ENCODE data around the gene CELF2. TPM values are rescaled to one million over a fixed set of nuclear protein-coding genes. Genes with fewer than 3 reads are reported as not detected.

The CELF2 gene
- total and polyA plus RNA-seq, 2 experiments from 2014 or later, result 14.4 to 26.5 TPM

DNA sequence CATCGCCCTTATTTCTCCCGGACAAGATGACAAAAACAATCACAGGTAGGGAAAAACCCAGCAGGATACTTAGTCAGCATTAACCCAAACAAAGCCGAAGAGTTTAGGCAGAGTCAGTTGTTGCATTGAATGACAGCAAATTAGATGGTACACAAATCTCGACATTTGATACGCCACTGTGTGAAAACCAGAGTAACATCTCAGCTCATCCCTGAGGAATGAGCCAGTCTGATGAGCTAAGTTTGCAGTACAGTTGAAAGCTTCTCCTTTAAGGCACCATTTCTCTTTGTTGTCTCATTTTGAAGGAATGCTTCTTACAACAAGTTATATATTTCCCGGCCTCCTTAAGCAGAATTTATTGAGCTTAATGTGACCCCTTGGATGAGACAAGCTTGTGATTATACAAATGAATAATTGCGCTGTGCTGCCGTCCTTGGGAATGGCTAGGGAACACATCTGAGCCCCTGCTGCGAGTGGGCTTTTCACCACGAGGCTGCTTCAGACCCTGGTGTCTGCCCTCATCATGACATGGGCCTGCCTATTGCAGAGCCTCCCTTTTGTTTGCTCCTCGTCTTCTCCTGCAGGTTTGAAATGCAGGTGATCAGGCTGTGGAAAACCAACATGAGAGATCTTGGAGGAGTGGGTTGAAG is 137.3 kb downstream of the CELF2 start:
- H3K27ac ChIP-seq, result no peak overlapping the region
- peak; percentile 41 for DNase-seq
- TF ChIP-seq EZH2phosphoT487 (IDR thresholded peaks at IDR 0.05; ENCODE audit: insufficient read depth, low read depth) (no peak), EZH2 (IDR thresholded peaks at IDR 0.05; ENCODE audit: insufficient read depth, poor library complexity, severe bottlenecking) (no peak)
- peaks cover 4% of the 10 kb centered on the region; the same call in 1 of the 2 replicates for H3K4me1 ChIP-seq (ENCODE audit: insufficient read depth)
- no peak overlapping the region for H3K4me3 ChIP-seq
- H3K79me2 ChIP-seq (ENCODE audit: insufficient read depth), result no peaks in the 10 kb centered on the region
- H3K9me2 ChIP-seq (ENCODE audit: insufficient read depth), result no peaks in the 10 kb centered on the region
- 53 to 60% methylated on average over 11 of the region's 11 CpGs for WGBS, 2 experiments (ENCODE audit: low coverage in 1 of 2, low lambda C conversion rate in 2 of 2, missing lambda C conversion rate in 2 of 2)
- no peaks in the 10 kb centered on the region for H3K36me3 ChIP-seq (ENCODE audit: low read depth)
- no peak overlapping the region for H3K4me2 ChIP-seq (ENCODE audit: unreplicated experiment)
- H2AFZ ChIP-seq, result no peak overlapping the region
- no peaks in the 10 kb centered on the region for H3F3A ChIP-seq (ENCODE audit: insufficient read depth)
- in situ Hi-C loops (cut with MboI), result no loop called here
- H3K27me3 ChIP-seq (replicated peaks; ENCODE audit: insufficient read depth), result no peaks in the 10 kb centered on the region
- H4K20me1 ChIP-seq (ENCODE audit: insufficient read depth), result no peaks in the 10 kb centered on the region
- no peak overlapping the region for H3K9ac ChIP-seq
- no peaks in the 10 kb centered on the region for H3K9me3 ChIP-seq (ENCODE audit: low read depth)

- no peak for TF ChIP-seq EZH2phosphoT487 (IDR thresholded peaks at IDR 0.05; ENCODE audit: insufficient read depth, low read depth)
- no peak for TF ChIP-seq EZH2 (IDR thresholded peaks at IDR 0.05; ENCODE audit: insufficient read depth, poor library complexity, severe bottlenecking)
- H3K79me2 ChIP-seq (ENCODE audit: insufficient read depth), result no peaks in the 10 kb centered on the region
- H3K9ac ChIP-seq, result no peak overlapping the region
- H3K36me3 ChIP-seq (ENCODE audit: low read depth), result no peaks in the 10 kb centered on the region
- in situ Hi-C loops (cut with MboI), result no loop called here
- no peaks in the 10 kb centered on the region for H3F3A ChIP-seq (ENCODE audit: insufficient read depth)
- H3K4me3 ChIP-seq, result no peak overlapping the region
- WGBS, 2 experiments (ENCODE audit: low coverage in 1 of 2, low lambda C conversion rate in 2 of 2, missing lambda C conversion rate in 2 of 2), result 93% methylated on average over 12 of the region's 12 CpGs
- peaks cover 4% of the 10 kb centered on the region; the same call in 1 of the 2 replicates for H3K4me1 ChIP-seq (ENCODE audit: insufficient read depth)
- H3K27ac ChIP-seq, result no peak overlapping the region
- no peaks in the 10 kb centered on the region for H4K20me1 ChIP-seq (ENCODE audit: insufficient read depth)
- H3K27me3 ChIP-seq (replicated peaks; ENCODE audit: insufficient read depth), result no peaks in the 10 kb centered on the region
- no peak for DNase-seq
- no peaks in the 10 kb centered on the region for H3K9me2 ChIP-seq (ENCODE audit: insufficient read depth)
- H3K9me3 ChIP-seq (ENCODE audit: low read depth), result no peaks in the 10 kb centered on the region
- H3K4me2 ChIP-seq (ENCODE audit: unreplicated experiment), result no peak overlapping the region
- no peak overlapping the region for H2AFZ ChIP-seq
Observed at GRCh38 chr10:11156480-11156879, 138.8 kb downstream of the CELF2 start.

- no peak overlapping the region for H3K4me2 ChIP-seq (ENCODE audit: unreplicated experiment)
- in situ Hi-C loops (cut with MboI), result no loop called here
- H3K79me2 ChIP-seq (ENCODE audit: insufficient read depth), result no peaks in the 10 kb centered on the region
Observed at GRCh38 chr10:11157292-11158076, 139.8 kb downstream of the CELF2 start.

GRCh38 chr10:11158080-11158479 is 140.4 kb downstream of the CELF2 start:
- Histone ChIP-seq H2AFZ (no peak overlapping the region), H3K27ac (no peak overlapping the region), H3K9me2 (ENCODE audit: insufficient read depth) (no peaks in the 10 kb centered on the region), H3K36me3 (ENCODE audit: low read depth) (no peaks in the 10 kb centered on the region), H3K9me3 (ENCODE audit: low read depth) (no peaks in the 10 kb centered on the region), H3F3A (ENCODE audit: insufficient read depth) (no peaks in the 10 kb centered on the region), H3K4me2 (ENCODE audit: unreplicated experiment) (no peak overlapping the region), H3K4me3 (no peak overlapping the region), H4K20me1 (ENCODE audit: insufficient read depth) (no peaks in the 10 kb centered on the region), H3K79me2 (ENCODE audit: insufficient read depth) (no peaks in the 10 kb centered on the region), H3K9ac (no peak overlapping the region), H3K27me3 (replicated peaks; ENCODE audit: insufficient read depth) (no peaks in the 10 kb centered on the region), H3K4me1 (ENCODE audit: insufficient read depth) (peaks cover 4% of the 10 kb centered on the region; the same call in 1 of the 2 replicates)
- in situ Hi-C loops (cut with MboI), result no loop called here
- TF ChIP-seq EZH2 (IDR thresholded peaks at IDR 0.05; ENCODE audit: insufficient read depth, poor library complexity, severe bottlenecking) (no peak), EZH2phosphoT487 (IDR thresholded peaks at IDR 0.05; ENCODE audit: insufficient read depth, low read depth) (no peak)
- DNase-seq, result no peak
- 77 to 81% methylated on average over 5 of the region's 5 CpGs for WGBS, 2 experiments (ENCODE audit: low coverage in 1 of 2, low lambda C conversion rate in 2 of 2, missing lambda C conversion rate in 2 of 2)

More at GRCh38 chr10:11157292-11158076, 139.8 kb downstream of the CELF2 start:
- H3K4me3 ChIP-seq, result no peak overlapping the region
- no peak overlapping the region for H3K9ac ChIP-seq
- no peaks in the 10 kb centered on the region for H3K9me2 ChIP-seq (ENCODE audit: insufficient read depth)
- DNase-seq, result no peak
- no peaks in the 10 kb centered on the region for H3K36me3 ChIP-seq (ENCODE audit: low read depth)
- H4K20me1 ChIP-seq (ENCODE audit: insufficient read depth), result no peaks in the 10 kb centered on the region
- H2AFZ ChIP-seq, result no peak overlapping the region
- TF ChIP-seq EZH2phosphoT487 (IDR thresholded peaks at IDR 0.05; ENCODE audit: insufficient read depth, low read depth), result no peak
- no peak for TF ChIP-seq EZH2 (IDR thresholded peaks at IDR 0.05; ENCODE audit: insufficient read depth, poor library complexity, severe bottlenecking)
- H3F3A ChIP-seq (ENCODE audit: insufficient read depth), result no peaks in the 10 kb centered on the region
- no peak overlapping the region for H3K27ac ChIP-seq
- no peaks in the 10 kb centered on the region for H3K27me3 ChIP-seq (replicated peaks; ENCODE audit: insufficient read depth)
- peaks cover 4% of the 10 kb centered on the region; the same call in 1 of the 2 replicates for H3K4me1 ChIP-seq (ENCODE audit: insufficient read depth)
- WGBS, 2 experiments (ENCODE audit: low coverage in 1 of 2, low lambda C conversion rate in 2 of 2, missing lambda C conversion rate in 2 of 2), result 81 to 85% methylated on average over 8 of the region's 8 CpGs
- H3K9me3 ChIP-seq (ENCODE audit: low read depth), result no peaks in the 10 kb centered on the region

All from GM23248 (cell line).